ENCODE results near the gene ACTL7A.

GRCh38 chr9:108882052-108882888, 20.2 kb downstream of the ACTL7A start:
- TF ChIP-seq CTCF (IDR thresholded peaks at IDR 0.05) (no peak), POLR2A (IDR thresholded peaks at IDR 0.05) (no peak)
